Stimulated activated CD8-positive, alpha-beta memory T cell treated with anti-CD3 and anti-CD28 coated beads, Interleukin-4, amount 100 ng/mL, for 1 hour (primary cell): ENCODE data around the gene THTPA.

Experiments used
- DNase-seq, 2 donors: peaks; one replicate each; pipeline ENCODE4 v3.0.0-alpha.2; 2020; ENCODE audit warnings: low read depth in 2 of 2, low spot score in 1 of 2

The THTPA gene

GRCh38 chr14:23551266-23552028, 4.6 kb upstream of the THTPA start, which contains the start of gene ZFHX2:
ZFHX2 (minus strand) TSS chr14:23551765; CDS start chr14:23535325, 16,440 bp downstream.
- peak; percentile 41 to 53 for DNase-seq

GRCh38 chr14:23555533-23555881, 564 bp upstream of the THTPA start:
- DNase-seq = no peak

- DNase-seq = no peak
These were observed 799 bp downstream of the THTPA start for GRCh38 chr14:23556700-23557440.

- no peak for DNase-seq
These were observed 1.4 kb downstream of the THTPA start for GRCh38 chr14:23557521-23557920.

- DNase-seq = no peak
These were observed 1.9 kb downstream of the THTPA start for GRCh38 chr14:23557946-23558345.

GRCh38 chr14:23558346-23559009, 2.4 kb downstream of the THTPA start:
- DNase-seq = no peak

GRCh38 chr14:23559010-23559925, 3.2 kb downstream of the THTPA start:
- DNase-seq = peak; percentile 32 to 40

GRCh38 chr14:23559926-23560520, 4.0 kb downstream of the THTPA start:
- no peak for DNase-seq

- DNase-seq = no peak
These were observed 5.2 kb downstream of the THTPA start for GRCh38 chr14:23561259-23561658.

- no peak for DNase-seq
These were observed 6.1 kb downstream of the THTPA start for GRCh38 chr14:23561873-23562821.

- DNase-seq = peak in 1 of 2 donors; percentile 30
These were observed 6.9 kb downstream of the THTPA start for GRCh38 chr14:23562822-23563472.

- DNase-seq = no peak
These were observed 7.6 kb downstream of the THTPA start for GRCh38 chr14:23563473-23564180.

- DNase-seq = no peak
These were observed 8.2 kb downstream of the THTPA start for GRCh38 chr14:23564181-23564812.

- DNase-seq = no peak
These were observed 8.8 kb downstream of the THTPA start for GRCh38 chr14:23564876-23565275.

- DNase-seq = no peak
These were observed 9.6 kb downstream of the THTPA start for GRCh38 chr14:23565626-23566025.

- no peak for DNase-seq
These were observed 10.2 kb downstream of the THTPA start for GRCh38 chr14:23566112-23566777.

GRCh38 chr14:23566778-23567185, 10.7 kb downstream of the THTPA start:
- no peak for DNase-seq
